Gastroesophageal sphincter (tissue), 4 donors: Measurements from ENCODE around the gene TEKTIP1. TPM values are rescaled to one million over a fixed set of nuclear protein-coding genes. Genes with fewer than 3 reads are reported as not detected.

ENCODE experiments used
- ATAC-seq: fragments of 150-250 bp; one replicate; pipeline ENCODE4 v1.9.1; 2016; ENCODE audit warnings: mild to moderate bottlenecking, moderate library complexity
- H3K27ac ChIP-seq, 4 donors: fragments of 200-600 bp; sonication (generic) in 3 of 4; 1 replicate in 3 of 4; 2 replicates in 1 of 4; pipeline ENCODE4 v1.5.1; 2016 to 2019
- H3K27me3 ChIP-seq: fragments of 200-600 bp; sonication (generic); one replicate; pipeline ENCODE4 v1.5.1; 2019
- H3K36me3 ChIP-seq, 2 donors: fragments of 200-600 bp; sonication (generic); one replicate each; pipeline ENCODE4 v1.5.1; 2019; ENCODE audit warnings: control low read depth in 1 of 2
- H3K4me1 ChIP-seq, 3 donors: fragments of 200-600 bp; sonication (generic); 1 replicate in 2 of 3; 2 replicates in 1 of 3; pipeline ENCODE4 v1.5.1; 2016 to 2019; ENCODE audit warnings: control low read depth in 2 of 3
- H3K4me3 ChIP-seq, 2 donors: fragments of 200-600 bp; sonication (generic); one replicate each; pipeline ENCODE4 v1.5.1; 2019; ENCODE audit warnings: mild to moderate bottlenecking in 1 of 2, moderate library complexity in 1 of 2
- H3K9me3 ChIP-seq, 3 donors: fragments of 200-600 bp; sonication (generic); one replicate each; pipeline ENCODE4 v1.5.1; 2017 to 2019; ENCODE audit warnings: control low read depth in 2 of 3
- EP300 ChIP-seq: sonication (generic); formaldehyde crosslinking; IDR thresholded peaks from one replicate; pipeline ENCODE4 v1.6.1; 2017; ENCODE audit warnings: antibody characterized with exemption, mild to moderate bottlenecking
- POLR2A ChIP-seq, 2 donors: fragments of 450-650 bp; IDR thresholded peaks; one replicate each; pipeline ENCODE4 v1.6.1; 2017; ENCODE audit warnings: antibody characterized with exemption in 2 of 2, mild to moderate bottlenecking in 2 of 2, moderate library complexity in 1 of 2
- POLR2AphosphoS5 ChIP-seq: sonication (generic); formaldehyde crosslinking; IDR thresholded peaks from one replicate; pipeline ENCODE4 v1.6.1; 2017; ENCODE audit warnings: antibody characterized with exemption
- WGBS, 2 donors: methylation state at CpG; one replicate each; pipeline ENCODE4 v1.1.5; 2018; ENCODE audit warnings: low coverage in 1 of 2; 5-methylcytosine and 5-hydroxymethylcytosine counted together
- total RNA-seq, 4 donors: library from RNA; depleted of rRNA; stranded (reverse); fragments of >200 nt; gene quantifications; one replicate each; pipeline ENCODE4 v1.1.0, GENCODE V29; 2016
- TF ChIP-seq, protein P1 (sequence below), 4 experiments: fragments of 200-600 bp in 2 of 4; fragments of 450-650 bp in 2 of 4; sonication (generic) in 1 of 4; IDR thresholded peaks; one replicate each; pipeline ENCODE4 v1.5.1; 2017 to 2019; ENCODE audit warnings: antibody characterized with exemption in 4 of 4, mild to moderate bottlenecking in 2 of 4, moderate library complexity in 2 of 4

Gene TEKTIP1
- total RNA-seq, 4 donors from 2014 or later = not detected

DNA sequence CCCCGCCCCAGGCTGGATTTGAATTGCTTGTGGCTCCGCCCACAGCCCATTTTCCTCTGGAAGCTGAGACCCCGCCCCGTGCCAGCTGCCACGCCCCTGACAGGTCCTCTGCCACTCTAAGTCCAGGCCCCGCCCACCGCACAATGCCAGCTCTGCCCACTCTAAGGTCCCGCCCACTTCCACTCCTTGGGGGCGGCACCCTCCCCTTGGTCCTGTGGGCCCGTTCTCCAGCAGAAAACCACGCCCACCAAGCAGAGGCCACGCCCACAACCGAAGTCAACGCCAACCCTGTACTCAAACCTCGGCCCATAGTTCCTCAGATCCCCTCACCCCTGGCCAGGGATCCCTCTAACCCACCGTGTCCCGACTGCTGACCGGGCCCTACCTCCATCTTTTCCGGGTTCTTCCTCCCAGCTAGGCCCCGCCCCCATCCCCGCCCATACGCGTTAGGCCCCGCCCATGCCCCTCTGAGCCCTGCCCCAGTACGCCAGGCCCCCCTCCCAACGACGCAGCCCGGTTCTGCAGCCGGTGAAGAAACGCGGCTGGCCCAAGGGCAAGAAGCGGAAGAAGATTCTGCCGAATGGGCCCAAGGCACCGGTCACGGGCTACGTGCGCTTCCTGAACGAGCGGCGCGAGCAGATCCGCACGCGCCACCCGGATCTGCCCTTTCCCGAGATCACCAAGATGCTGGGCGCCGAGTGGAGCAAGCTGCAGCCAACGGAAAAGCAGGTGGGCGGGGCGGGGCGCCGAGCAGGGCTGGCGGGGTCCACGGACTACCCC, 35.1 kb downstream of the TEKTIP1 start:
- WGBS, 2 donors = 38 to 53% methylated on average over 7 to 16 of the region's 55 CpGs
- no peaks in the 10 kb centered on the region for H3K9me3 ChIP-seq
- peak overlapping the region; percentile 66 to 75 for H3K4me3 ChIP-seq
- TF ChIP-seq POLR2AphosphoS5 = no peak
- TF ChIP-seq, protein P1, sequence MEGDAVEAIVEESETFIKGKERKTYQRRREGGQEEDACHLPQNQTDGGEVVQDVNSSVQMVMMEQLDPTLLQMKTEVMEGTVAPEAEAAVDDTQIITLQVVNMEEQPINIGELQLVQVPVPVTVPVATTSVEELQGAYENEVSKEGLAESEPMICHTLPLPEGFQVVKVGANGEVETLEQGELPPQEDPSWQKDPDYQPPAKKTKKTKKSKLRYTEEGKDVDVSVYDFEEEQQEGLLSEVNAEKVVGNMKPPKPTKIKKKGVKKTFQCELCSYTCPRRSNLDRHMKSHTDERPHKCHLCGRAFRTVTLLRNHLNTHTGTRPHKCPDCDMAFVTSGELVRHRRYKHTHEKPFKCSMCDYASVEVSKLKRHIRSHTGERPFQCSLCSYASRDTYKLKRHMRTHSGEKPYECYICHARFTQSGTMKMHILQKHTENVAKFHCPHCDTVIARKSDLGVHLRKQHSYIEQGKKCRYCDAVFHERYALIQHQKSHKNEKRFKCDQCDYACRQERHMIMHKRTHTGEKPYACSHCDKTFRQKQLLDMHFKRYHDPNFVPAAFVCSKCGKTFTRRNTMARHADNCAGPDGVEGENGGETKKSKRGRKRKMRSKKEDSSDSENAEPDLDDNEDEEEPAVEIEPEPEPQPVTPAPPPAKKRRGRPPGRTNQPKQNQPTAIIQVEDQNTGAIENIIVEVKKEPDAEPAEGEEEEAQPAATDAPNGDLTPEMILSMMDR (IDR thresholded peaks at IDR 0.05) = no peak
- no peak for TF ChIP-seq EP300
- no peak for TF ChIP-seq POLR2A (IDR thresholded peaks at IDR 0.05)
- H3K4me1 ChIP-seq = peaks cover 0 to 58% (median 21%) of the 10 kb centered on the region in 3 donors
- peak overlapping the region in 3 of 4 donors; percentile 90 to 91 (median 90) for H3K27ac ChIP-seq
- ATAC-seq = no peak
- no peaks in the 10 kb centered on the region for H3K27me3 ChIP-seq
- H3K36me3 ChIP-seq = peaks cover 0 to 12% of the 10 kb centered on the region in 2 donors

GRCh38 chr19:3575260-3575741, 36.3 kb downstream of the TEKTIP1 start:
- Histone ChIP-seq H3K4me1 (peaks cover 0 to 71% (median 21%) of the 10 kb centered on the region in 3 donors), H3K27ac (peak overlapping the region in 1 of 4 donors; percentile 83), H3K36me3 (peaks cover 0 to 12% of the 10 kb centered on the region in 2 donors), H3K27me3 (no peaks in the 10 kb centered on the region), H3K4me3 (no peak overlapping the region), H3K9me3 (no peaks in the 10 kb centered on the region)
- TF ChIP-seq POLR2A (IDR thresholded peaks at IDR 0.05) = no peak
- no peak for TF ChIP-seq EP300
- TF ChIP-seq POLR2AphosphoS5 = no peak
- TF ChIP-seq, protein P1 (IDR thresholded peaks at IDR 0.05) = peak in 1 of 4 experiments; percentile 15
- WGBS, 2 donors = 87% methylated on average over 3 to 11 of the region's 19 CpGs
- no peak for ATAC-seq

DNA sequence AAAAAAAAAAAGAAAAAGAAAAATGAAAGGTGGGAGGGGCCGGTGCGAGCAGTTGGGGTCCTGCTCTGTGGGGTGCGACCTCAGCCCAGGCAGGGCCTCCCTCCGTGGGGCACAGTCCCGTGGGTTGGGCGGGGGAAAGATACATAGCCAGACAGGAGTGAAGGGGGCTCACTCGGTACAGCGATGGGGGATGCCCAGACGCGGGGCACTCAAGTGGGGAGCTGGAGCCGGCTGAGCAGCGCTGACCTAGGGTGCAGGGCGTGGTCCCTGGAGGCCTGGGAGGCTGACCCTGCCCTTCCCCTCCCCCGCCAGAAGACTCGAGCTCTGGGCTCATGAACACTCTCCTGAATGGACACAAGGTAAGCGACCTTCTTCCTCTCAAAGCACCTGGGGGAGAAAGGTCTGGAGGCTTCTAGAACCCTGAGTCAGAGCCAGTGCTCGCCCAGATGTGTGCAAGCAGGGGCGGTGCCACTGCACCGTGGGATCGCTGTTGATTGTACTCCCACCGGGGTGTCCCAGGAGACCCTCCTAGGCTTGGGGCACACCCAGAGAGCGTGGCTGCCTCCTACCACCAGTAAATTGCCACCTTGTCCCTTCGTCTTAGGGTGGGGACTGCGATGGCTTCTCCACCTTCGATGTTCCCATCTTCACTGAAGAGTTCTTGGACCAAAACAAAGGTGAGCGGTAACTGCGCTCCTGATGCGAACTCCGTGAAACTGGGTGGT, 37.1 kb downstream of the TEKTIP1 start:
- H3K36me3 ChIP-seq = peaks cover 0 to 12% of the 10 kb centered on the region in 2 donors
- no peak for ATAC-seq
- H3K9me3 ChIP-seq = no peaks in the 10 kb centered on the region
- peak overlapping the region in 3 of 4 donors; percentile 80 to 83 (median 83) for H3K27ac ChIP-seq
- peak overlapping the region in 1 of 2 donors; percentile 47 for H3K4me3 ChIP-seq
- H3K27me3 ChIP-seq = no peaks in the 10 kb centered on the region
- TF ChIP-seq POLR2A (IDR thresholded peaks at IDR 0.05) = no peak
- TF ChIP-seq, protein P1 (IDR thresholded peaks at IDR 0.05) = no peak
- no peak for TF ChIP-seq EP300
- no peak for TF ChIP-seq POLR2AphosphoS5
- H3K4me1 ChIP-seq = peaks cover 0 to 74% (median 21%) of the 10 kb centered on the region in 3 donors
- 55 to 86% methylated on average over 7 to 14 of the region's 29 CpGs for WGBS, 2 donors

GRCh38 chr19:3576696-3577443, 37.9 kb downstream of the TEKTIP1 start:
- peaks cover 0 to 67% (median 18%) of the 10 kb centered on the region in 3 donors for H3K4me1 ChIP-seq
- TF ChIP-seq, protein P1 (IDR thresholded peaks at IDR 0.05) = peak in 1 of 4 experiments; percentile 25
- TF ChIP-seq EP300 = no peak
- H3K4me3 ChIP-seq = peak overlapping the region in 1 of 2 donors; percentile 47
- ATAC-seq = peak; percentile 34
- H3K27me3 ChIP-seq = no peaks in the 10 kb centered on the region
- no peaks in the 10 kb centered on the region for H3K9me3 ChIP-seq
- H3K27ac ChIP-seq = peak overlapping the region in 3 of 4 donors; percentile 80 to 83 (median 83)
- peaks cover 0 to 12% of the 10 kb centered on the region in 2 donors for H3K36me3 ChIP-seq
- 4 to 21% methylated on average over 5 to 27 of the region's 78 CpGs for WGBS, 2 donors
